ENCODE measurements around the gene STRIP2. TPM values are rescaled to one million over a fixed set of nuclear protein-coding genes. Genes with fewer than 3 reads are reported as not detected.

The STRIP2 gene
- total and polyA plus RNA-seq, 2 donors (not counting 1 experiment from before 2014, with no cell fraction given), result 0.21 to 0.79 TPM

- no peaks in the 10 kb centered on the region for H3K9me3 Mint-ChIP-seq (ENCODE audit: insufficient read depth)
- no peak overlapping the region for H2AFZ ChIP-seq (ENCODE audit: insufficient read depth, low read depth, low read length, poor library complexity, severe bottlenecking)
- no peak for ATAC-seq (ENCODE audit: low read depth)
- no peaks in the 10 kb centered on the region for H3K36me3 ChIP-seq (replicated peaks in 1 of 2; ENCODE audit: control extremely low read depth in 1 of 2, control insufficient read depth in 1 of 2, extremely low read depth in 1 of 2, insufficient read depth in 2 of 2, low read length in 1 of 2)
- intact Hi-C loops (cut with micrococcal nuclease), result loop anchor here (5.0 kb wide), 1 partner anchor 36 kb away; no protein-coding TSS in a partner anchor
- H4K20me1 ChIP-seq (ENCODE audit: control insufficient read depth, insufficient read depth, low read length, poor library complexity, severe bottlenecking), result no peaks in the 10 kb centered on the region
- H3K27ac ChIP-seq (ENCODE audit: low read length in 2 of 2), result no peak overlapping the region
- H3K9ac ChIP-seq (ENCODE audit: low read length), result no peak overlapping the region
- H3K4me3 ChIP-seq (ENCODE audit: control extremely low read depth in 1 of 5, extremely low read depth in 1 of 5, insufficient read depth in 1 of 5, low read depth in 2 of 5, low read length in 4 of 5), result no peak overlapping the region
- ChIA-PET POLR2A (no interaction called here), CTCF (no interaction called here)
- H3K27ac Mint-ChIP-seq, result no peak overlapping the region
- peaks cover 34% of the 10 kb centered on the region for H3K27me3 Mint-ChIP-seq
- H3K4me3 Mint-ChIP-seq, result no peak overlapping the region
- TF ChIP-seq CTCF (IDR thresholded peaks at IDR 0.05), result no peak
- TF ChIP-seq EZH2 (IDR thresholded peaks at IDR 0.05; ENCODE audit: borderline replicate concordance, insufficient read depth, low read depth, low read length, poor library complexity, severe bottlenecking), result no peak
- 95% methylated on average over 4 of the region's 5 CpGs for WGBS (ENCODE audit: insufficient coverage)
- no peak overlapping the region for H3K4me2 ChIP-seq (replicated peaks; ENCODE audit: low read depth, low read length, poor library complexity, severe bottlenecking)
- peaks cover 22% of the 10 kb centered on the region for H3K4me1 Mint-ChIP-seq
- H3K4me1 ChIP-seq (ENCODE audit: control insufficient read depth in 2 of 2, insufficient read depth in 2 of 2, low read length in 2 of 2), result peaks cover 16 to 22% of the 10 kb centered on the region in 2 donors
- H3K9me3 ChIP-seq (ENCODE audit: control extremely low read depth in 1 of 3, control insufficient read depth in 2 of 3, insufficient read depth in 1 of 3, low read length in 2 of 3), result peaks cover 0 to 1% (median 0%) of the 10 kb centered on the region in 3 donors
- H3K27me3 ChIP-seq (replicated peaks in 1 of 4; ENCODE audit: control extremely low read depth in 1 of 4, control insufficient read depth in 3 of 4, insufficient read depth in 4 of 4, low read length in 3 of 4), result peaks cover 0 to 36% (median 24%) of the 10 kb centered on the region in 4 experiments
- DNase-seq, result no peak
- H3K79me2 ChIP-seq (ENCODE audit: control insufficient read depth, insufficient read depth, low read length), result no peaks in the 10 kb centered on the region
These were observed 2.2 kb downstream of the STRIP2 start for GRCh38 chr7:129436335-129436923.

GRCh38 chr7:129437190-129437589, 3.0 kb downstream of the STRIP2 start:
- H3K9ac ChIP-seq (ENCODE audit: low read length), result no peak overlapping the region
- DNase-seq (no peak), ATAC-seq (ENCODE audit: low read depth) (no peak)
- H3K36me3 ChIP-seq (replicated peaks in 1 of 2; ENCODE audit: control extremely low read depth in 1 of 2, control insufficient read depth in 1 of 2, extremely low read depth in 1 of 2, insufficient read depth in 2 of 2, low read length in 1 of 2), result no peaks in the 10 kb centered on the region
- H3K4me1 ChIP-seq (ENCODE audit: control insufficient read depth in 2 of 2, insufficient read depth in 2 of 2, low read length in 2 of 2), result peaks cover 16 to 22% of the 10 kb centered on the region in 2 donors
- Mint-ChIP-seq H3K27me3 (peaks cover 28% of the 10 kb centered on the region), H3K4me3 (no peak overlapping the region), H3K4me1 (peaks cover 22% of the 10 kb centered on the region), H3K9me3 (ENCODE audit: insufficient read depth) (no peaks in the 10 kb centered on the region), H3K27ac (no peak overlapping the region)
- no peak for TF ChIP-seq EZH2 (IDR thresholded peaks at IDR 0.05; ENCODE audit: borderline replicate concordance, insufficient read depth, low read depth, low read length, poor library complexity, severe bottlenecking)
- TF ChIP-seq CTCF (IDR thresholded peaks at IDR 0.05), result no peak
- no peaks in the 10 kb centered on the region for H3K79me2 ChIP-seq (ENCODE audit: control insufficient read depth, insufficient read depth, low read length)
- H3K27ac ChIP-seq (ENCODE audit: low read length in 2 of 2), result no peak overlapping the region
- H4K20me1 ChIP-seq (ENCODE audit: control insufficient read depth, insufficient read depth, low read length, poor library complexity, severe bottlenecking), result no peaks in the 10 kb centered on the region
- peaks cover 0 to 33% (median 23%) of the 10 kb centered on the region in 4 experiments for H3K27me3 ChIP-seq (replicated peaks in 1 of 4; ENCODE audit: control extremely low read depth in 1 of 4, control insufficient read depth in 3 of 4, insufficient read depth in 4 of 4, low read length in 3 of 4)
- POLR2A ChIA-PET, result no interaction called here
- WGBS (ENCODE audit: insufficient coverage), result 100% methylated on average over 1 of the region's 5 CpGs
- H3K4me2 ChIP-seq (replicated peaks; ENCODE audit: low read depth, low read length, poor library complexity, severe bottlenecking), result no peak overlapping the region
- CTCF ChIA-PET, result no interaction called here
- no peak overlapping the region for H3K4me3 ChIP-seq (ENCODE audit: control extremely low read depth in 1 of 5, extremely low read depth in 1 of 5, insufficient read depth in 1 of 5, low read depth in 2 of 5, low read length in 4 of 5)
- H3K9me3 ChIP-seq (ENCODE audit: control extremely low read depth in 1 of 3, control insufficient read depth in 2 of 3, insufficient read depth in 1 of 3, low read length in 2 of 3), result peaks cover 0 to 1% (median 0%) of the 10 kb centered on the region in 3 donors
- intact Hi-C loops (cut with micrococcal nuclease), result loop anchor here (5.0 kb wide), 1 partner anchor 35 kb away; no protein-coding TSS in a partner anchor
- no peak overlapping the region for H2AFZ ChIP-seq (ENCODE audit: insufficient read depth, low read depth, low read length, poor library complexity, severe bottlenecking)
